Measurements from ENCODE around the gene FAM193B. TPM values are rescaled to one million over a fixed set of nuclear protein-coding genes. Genes with fewer than 3 reads are reported as not detected.

The FAM193B gene
- total and polyA plus RNA-seq, 2 of the 13 experiments (the other 11 are each of a cell fraction or from before 2014, with no cell fraction given), result 21.2 to 40.9 TPM

DNA sequence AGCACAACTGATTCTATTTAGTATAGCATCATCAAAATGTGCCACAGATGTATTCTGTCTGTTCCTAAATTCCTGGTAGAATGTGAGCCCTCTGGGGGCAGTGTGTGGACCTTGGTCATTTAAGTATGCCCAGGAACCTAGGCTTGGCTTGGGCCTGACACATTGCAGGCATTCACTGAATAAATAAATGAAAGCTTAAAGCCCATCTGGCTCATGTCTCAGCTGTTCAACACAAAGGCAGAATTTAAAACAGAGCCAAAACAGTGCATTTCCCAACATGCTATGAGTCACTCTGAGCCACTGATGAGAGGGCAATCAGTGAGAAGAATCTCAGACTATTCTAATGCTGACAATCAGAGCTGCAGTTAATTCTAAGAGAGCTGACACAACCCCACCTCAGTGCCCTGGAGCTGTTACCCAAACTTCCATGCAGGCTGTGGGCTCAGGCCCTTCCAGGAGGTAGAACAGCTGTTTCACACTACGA is 8.1 kb downstream of the FAM193B start (continued):
- TF ChIP-seq NFYB (CRISPR knock-in tag; IDR thresholded peaks at IDR 0.05) (no peak), MZF1 (CRISPR knock-in tag; IDR thresholded peaks at IDR 0.05; ENCODE audit: borderline replicate concordance) (no peak), GLI4 (CRISPR knock-in tag; IDR thresholded peaks at IDR 0.05; ENCODE audit: borderline replicate concordance) (no peak), PHF21A (CRISPR knock-in tag; IDR thresholded peaks at IDR 0.05) (peak; percentile 87), SMAD3 (CRISPR knock-in tag; IDR thresholded peaks at IDR 0.05) (no peak; the same call in 1 of the 2 replicates), ZBTB7A (CRISPR knock-in tag; IDR thresholded peaks at IDR 0.05) (no peak), HNRNPK (IDR thresholded peaks at IDR 0.05; ENCODE audit: low read depth, low read length, poor library complexity, severe bottlenecking) (no peak), RCOR2 (CRISPR knock-in tag; IDR thresholded peaks at IDR 0.05) (0 out of 2 replicates have a peak, but pooled peaks have one; percentile 33), ISL2 (CRISPR knock-in tag; IDR thresholded peaks at IDR 0.05) (no peak), FOSL1 (CRISPR knock-in tag; IDR thresholded peaks at IDR 0.05; ENCODE audit: borderline replicate concordance) (peak; percentile 80; the same call in 1 of the 2 replicates), ZNF431 (CRISPR knock-in tag; IDR thresholded peaks at IDR 0.05; ENCODE audit: borderline replicate concordance, low read depth) (no peak), MTF2 (CRISPR knock-in tag; IDR thresholded peaks at IDR 0.05; ENCODE audit: borderline replicate concordance) (no peak), ZIK1 (CRISPR knock-in tag; IDR thresholded peaks at IDR 0.05; ENCODE audit: borderline replicate concordance, low read depth) (no peak), CEBPG (CRISPR knock-in tag; IDR thresholded peaks at IDR 0.05) (peak; percentile 74), ZNF549 (CRISPR knock-in tag; IDR thresholded peaks at IDR 0.05) (no peak)
- TF ChIP-seq, protein P1, sequence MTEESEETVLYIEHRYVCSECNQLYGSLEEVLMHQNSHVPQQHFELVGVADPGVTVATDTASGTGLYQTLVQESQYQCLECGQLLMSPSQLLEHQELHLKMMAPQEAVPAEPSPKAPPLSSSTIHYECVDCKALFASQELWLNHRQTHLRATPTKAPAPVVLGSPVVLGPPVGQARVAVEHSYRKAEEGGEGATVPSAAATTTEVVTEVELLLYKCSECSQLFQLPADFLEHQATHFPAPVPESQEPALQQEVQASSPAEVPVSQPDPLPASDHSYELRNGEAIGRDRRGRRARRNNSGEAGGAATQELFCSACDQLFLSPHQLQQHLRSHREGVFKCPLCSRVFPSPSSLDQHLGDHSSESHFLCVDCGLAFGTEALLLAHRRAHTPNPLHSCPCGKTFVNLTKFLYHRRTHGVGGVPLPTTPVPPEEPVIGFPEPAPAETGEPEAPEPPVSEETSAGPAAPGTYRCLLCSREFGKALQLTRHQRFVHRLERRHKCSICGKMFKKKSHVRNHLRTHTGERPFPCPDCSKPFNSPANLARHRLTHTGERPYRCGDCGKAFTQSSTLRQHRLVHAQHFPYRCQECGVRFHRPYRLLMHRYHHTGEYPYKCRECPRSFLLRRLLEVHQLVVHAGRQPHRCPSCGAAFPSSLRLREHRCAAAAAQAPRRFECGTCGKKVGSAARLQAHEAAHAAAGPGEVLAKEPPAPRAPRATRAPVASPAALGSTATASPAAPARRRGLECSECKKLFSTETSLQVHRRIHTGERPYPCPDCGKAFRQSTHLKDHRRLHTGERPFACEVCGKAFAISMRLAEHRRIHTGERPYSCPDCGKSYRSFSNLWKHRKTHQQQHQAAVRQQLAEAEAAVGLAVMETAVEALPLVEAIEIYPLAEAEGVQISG (CRISPR knock-in tag; IDR thresholded peaks at IDR 0.05), result no peak; the same call in 1 of the 2 replicates
- TF ChIP-seq, protein P2, sequence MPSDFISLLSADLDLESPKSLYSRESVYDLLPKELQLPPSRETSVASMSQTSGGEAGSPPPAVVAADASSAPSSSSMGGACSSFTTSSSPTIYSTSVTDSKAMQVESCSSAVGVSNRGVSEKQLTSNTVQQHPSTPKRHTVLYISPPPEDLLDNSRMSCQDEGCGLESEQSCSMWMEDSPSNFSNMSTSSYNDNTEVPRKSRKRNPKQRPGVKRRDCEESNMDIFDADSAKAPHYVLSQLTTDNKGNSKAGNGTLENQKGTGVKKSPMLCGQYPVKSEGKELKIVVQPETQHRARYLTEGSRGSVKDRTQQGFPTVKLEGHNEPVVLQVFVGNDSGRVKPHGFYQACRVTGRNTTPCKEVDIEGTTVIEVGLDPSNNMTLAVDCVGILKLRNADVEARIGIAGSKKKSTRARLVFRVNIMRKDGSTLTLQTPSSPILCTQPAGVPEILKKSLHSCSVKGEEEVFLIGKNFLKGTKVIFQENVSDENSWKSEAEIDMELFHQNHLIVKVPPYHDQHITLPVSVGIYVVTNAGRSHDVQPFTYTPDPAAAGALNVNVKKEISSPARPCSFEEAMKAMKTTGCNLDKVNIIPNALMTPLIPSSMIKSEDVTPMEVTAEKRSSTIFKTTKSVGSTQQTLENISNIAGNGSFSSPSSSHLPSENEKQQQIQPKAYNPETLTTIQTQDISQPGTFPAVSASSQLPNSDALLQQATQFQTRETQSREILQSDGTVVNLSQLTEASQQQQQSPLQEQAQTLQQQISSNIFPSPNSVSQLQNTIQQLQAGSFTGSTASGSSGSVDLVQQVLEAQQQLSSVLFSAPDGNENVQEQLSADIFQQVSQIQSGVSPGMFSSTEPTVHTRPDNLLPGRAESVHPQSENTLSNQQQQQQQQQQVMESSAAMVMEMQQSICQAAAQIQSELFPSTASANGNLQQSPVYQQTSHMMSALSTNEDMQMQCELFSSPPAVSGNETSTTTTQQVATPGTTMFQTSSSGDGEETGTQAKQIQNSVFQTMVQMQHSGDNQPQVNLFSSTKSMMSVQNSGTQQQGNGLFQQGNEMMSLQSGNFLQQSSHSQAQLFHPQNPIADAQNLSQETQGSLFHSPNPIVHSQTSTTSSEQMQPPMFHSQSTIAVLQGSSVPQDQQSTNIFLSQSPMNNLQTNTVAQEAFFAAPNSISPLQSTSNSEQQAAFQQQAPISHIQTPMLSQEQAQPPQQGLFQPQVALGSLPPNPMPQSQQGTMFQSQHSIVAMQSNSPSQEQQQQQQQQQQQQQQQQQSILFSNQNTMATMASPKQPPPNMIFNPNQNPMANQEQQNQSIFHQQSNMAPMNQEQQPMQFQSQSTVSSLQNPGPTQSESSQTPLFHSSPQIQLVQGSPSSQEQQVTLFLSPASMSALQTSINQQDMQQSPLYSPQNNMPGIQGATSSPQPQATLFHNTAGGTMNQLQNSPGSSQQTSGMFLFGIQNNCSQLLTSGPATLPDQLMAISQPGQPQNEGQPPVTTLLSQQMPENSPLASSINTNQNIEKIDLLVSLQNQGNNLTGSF (CRISPR knock-in tag; IDR thresholded peaks at IDR 0.05), result no peak
- TF ChIP-seq, protein P3, sequence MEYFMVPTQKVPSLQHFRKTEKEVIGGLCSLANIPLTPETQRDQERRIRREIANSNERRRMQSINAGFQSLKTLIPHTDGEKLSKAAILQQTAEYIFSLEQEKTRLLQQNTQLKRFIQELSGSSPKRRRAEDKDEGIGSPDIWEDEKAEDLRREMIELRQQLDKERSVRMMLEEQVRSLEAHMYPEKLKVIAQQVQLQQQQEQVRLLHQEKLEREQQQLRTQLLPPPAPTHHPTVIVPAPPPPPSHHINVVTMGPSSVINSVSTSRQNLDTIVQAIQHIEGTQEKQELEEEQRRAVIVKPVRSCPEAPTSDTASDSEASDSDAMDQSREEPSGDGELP (IDR thresholded peaks at IDR 0.05; ENCODE audit: borderline replicate concordance, low read depth), result peak; percentile 98
- TF ChIP-seq, protein P4, sequence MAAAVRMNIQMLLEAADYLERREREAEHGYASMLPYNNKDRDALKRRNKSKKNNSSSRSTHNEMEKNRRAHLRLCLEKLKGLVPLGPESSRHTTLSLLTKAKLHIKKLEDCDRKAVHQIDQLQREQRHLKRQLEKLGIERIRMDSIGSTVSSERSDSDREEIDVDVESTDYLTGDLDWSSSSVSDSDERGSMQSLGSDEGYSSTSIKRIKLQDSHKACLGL (CRISPR knock-in tag; IDR thresholded peaks at IDR 0.05), result no peak
- TF ChIP-seq, protein P5, sequence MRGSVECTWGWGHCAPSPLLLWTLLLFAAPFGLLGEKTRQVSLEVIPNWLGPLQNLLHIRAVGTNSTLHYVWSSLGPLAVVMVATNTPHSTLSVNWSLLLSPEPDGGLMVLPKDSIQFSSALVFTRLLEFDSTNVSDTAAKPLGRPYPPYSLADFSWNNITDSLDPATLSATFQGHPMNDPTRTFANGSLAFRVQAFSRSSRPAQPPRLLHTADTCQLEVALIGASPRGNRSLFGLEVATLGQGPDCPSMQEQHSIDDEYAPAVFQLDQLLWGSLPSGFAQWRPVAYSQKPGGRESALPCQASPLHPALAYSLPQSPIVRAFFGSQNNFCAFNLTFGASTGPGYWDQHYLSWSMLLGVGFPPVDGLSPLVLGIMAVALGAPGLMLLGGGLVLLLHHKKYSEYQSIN (CRISPR knock-in tag; IDR thresholded peaks at IDR 0.05; ENCODE audit: borderline replicate concordance), result no peak
